ENCODE results near the gene CACNA1I.

The CACNA1I gene

DNA sequence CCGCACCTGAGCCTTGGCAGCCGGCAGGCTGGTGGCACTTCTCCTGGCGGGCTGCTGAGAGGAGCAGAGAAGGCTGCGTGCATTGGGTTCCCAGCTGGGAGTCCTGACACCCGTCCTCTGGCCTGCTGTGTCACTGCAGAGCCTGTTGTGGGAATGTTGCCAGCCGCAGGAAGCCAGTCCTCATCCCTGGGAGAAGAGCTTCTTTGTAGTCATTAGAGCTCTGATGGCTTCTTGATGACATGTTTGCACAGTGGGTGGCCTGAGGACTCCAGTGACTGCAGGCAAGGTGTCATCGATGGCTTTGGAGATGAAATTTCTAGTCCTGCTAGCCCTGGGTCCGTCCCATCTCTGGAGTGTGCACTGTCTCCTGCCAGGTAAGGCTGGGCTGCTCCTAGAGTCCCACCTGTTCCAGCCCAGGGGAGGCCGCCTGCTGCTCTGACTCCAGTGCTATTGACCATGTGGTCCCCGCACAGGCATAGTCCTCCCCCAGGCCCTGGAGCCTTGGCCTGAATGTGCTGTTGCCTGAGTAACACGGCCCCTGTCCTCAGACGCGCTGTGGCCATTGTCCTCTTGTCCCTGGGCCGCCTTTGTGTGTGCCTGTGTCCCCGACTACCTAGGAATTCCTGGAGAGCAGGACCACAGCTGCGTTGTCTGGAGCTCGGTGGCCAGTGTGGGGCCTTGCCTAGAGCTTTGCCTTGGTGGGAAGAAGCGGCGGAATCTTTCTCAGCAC is 129.2 kb downstream of the CACNA1I start:
- DNase-seq: peak; percentile 92 to 95

DNA sequence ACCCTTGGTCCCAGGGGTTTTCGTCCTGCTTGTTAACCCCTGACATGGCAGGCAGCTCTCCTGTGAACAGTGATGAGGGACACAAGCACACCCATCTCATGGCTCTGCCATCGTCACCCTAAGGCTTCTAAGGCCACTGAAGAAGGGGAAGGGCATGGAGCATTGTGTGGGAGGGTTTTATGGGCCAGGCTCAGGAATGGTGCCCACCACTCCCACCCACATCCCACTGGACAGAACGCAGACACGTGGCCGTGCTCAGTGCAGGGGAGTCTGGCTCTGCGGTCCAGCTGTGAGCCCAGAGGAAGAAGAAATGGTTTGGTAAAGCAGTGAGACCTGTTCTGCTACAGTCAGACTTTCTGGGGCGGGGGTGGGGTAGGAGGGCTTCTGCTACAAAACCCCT is 130.0 kb downstream of the CACNA1I start:
- DNase-seq: no peak

DNA sequence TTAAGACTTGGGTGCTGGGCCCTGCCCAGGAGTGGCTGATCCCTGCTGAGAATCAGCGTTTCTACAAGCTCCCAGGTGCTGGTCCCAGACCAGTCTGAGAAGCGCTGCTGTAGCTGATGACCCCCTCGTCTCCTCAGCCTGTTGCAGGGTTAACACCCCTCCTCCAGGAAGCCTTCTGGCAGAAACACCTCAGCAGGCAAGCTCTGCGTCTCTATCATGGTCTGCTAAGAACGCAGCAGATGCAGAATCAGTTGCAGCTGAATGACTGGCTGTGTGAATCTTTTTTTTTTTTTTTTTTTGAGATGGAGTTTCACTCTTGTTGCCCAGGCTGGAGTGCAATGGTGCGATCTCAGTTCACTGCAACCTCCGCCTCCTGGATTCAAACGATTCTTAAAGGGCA is 132.5 kb downstream of the CACNA1I start:
- peak in 1 of 2 experiments; percentile 25 for DNase-seq

DNA sequence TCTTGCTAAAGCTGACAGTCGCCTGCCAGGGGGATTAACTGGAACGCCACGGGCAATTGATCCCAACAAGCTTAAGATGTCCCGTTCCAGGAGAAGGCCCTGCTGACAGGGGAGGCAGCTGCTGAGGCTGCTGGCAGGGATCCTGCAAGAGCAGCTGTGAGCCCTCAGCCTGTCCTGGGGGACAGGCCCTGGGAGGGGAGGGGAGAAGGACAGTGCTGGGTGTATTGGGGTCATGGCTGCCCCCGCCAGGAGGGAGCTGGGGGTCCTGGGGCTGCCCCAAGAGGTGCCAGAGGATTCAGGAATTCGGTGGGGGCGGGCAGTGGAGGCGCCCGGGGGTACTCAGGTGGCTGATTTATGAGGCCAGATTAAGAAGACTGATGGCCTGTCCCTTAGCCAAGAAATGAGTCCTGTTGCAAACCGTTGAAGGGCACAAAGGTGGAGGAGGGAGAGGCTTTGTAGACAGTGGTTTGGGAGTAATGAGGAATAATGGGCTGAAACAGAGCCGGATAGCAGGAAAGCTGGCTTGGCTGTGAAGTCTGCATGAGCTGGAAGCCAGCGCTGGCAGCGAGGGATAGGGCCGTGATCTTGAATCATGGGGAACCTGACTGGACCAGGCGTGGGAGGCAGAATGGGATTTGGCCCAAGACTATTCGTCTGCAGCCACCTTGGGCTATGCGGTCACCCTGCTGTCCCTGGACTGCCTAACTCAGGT is 133.5 kb downstream of the CACNA1I start:
- peak; percentile 85 to 97 for DNase-seq

DNA sequence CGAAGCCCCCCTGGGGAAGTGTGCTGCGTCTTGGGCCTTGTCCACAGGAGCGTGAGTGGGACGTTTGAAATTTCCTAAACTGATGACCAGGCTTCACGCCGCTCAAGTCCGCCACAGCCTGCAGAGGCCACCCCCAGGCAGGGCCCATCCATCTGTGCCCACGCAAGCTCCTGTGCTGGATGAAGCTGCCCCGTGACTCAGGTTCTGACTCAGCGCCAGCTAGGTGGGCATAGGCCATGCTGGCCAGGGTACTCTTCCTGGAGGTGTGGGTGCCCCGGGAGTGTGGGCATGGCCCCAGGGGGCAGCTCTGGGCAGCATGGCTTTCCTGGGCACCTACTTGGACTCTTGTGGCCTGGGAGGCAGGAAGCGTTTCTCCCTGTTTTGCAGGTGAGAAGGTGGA is 134.8 kb downstream of the CACNA1I start:
- DNase-seq: no peak

DNA sequence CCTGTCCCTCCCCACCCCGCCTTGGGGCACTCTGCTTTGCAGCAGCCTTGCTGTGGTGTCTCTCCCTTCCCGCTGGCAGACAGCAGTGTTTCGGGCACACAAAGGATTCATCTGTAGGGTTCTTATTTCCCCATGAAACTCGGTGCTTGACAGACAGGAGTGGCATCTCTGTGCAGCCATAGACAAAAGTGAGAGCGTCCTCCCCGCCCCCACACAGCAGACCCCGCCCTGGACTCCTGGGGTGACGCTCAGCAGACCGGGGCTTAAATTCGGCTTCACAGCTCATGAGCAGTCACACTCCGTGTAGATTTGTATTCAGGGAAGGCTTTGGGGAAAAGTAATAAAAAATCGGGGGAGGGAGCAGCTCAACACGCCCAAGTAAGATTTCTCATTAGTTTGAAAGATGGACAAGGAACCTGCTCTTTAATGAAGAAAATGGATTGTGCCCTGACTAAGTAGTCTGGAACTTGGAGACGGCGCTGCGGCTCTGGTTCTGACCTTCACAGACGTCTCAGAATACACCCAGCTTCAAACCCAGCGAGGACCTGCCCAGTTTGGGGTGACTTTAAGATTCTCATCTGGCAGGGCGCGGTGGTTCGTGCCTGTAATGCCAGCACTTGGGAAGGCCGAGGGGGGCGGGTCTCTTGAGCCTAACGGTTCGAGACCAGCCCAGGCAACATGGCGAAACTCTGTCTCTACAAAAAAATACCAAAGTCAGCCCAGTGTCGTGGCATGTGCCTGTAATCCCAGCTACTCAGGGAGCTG is 136.0 kb downstream of the CACNA1I start:
- no peak for DNase-seq

DNA sequence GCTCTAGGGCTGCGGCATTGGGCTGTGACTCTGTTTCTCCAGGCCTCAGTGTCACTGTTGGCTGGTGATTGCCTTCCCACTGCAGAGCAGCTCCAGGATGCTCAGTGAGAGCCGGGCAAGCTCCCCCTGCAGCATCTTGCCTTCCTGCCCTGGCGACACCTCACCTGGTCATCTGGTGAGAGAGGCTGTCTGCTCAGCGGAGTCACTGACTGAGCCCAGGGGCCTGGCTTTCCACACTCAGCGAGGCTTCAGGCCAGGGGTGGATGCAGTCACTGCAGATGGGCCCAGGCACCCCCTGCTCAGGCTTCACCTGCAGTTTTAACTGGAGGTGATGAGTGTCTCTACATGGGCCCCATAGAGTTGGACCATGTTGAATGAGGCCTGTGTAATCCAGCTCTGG is 136.8 kb downstream of the CACNA1I start:
- DNase-seq: no peak

DNA sequence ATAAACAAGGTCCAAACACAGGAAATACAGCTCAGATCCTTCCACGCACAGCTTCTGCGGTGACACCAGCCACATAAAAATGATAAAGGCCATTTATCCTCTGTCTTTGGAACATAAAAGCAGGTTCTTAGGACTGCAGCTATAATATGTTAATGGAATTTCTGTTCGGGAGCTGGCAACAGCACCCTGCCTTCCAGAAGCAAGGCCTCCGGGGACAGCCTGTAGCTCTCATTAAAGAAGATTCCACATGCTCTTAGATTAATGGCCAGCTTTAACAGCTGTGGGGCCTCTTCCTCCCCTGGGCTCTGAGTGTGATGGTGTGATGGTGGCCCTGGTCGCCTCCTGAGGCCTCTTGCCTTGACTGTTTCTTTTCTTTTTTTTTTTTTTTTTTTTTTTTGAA is 137.3 kb downstream of the CACNA1I start:
- DNase-seq: peak in 1 of 2 experiments; percentile 56

DNA sequence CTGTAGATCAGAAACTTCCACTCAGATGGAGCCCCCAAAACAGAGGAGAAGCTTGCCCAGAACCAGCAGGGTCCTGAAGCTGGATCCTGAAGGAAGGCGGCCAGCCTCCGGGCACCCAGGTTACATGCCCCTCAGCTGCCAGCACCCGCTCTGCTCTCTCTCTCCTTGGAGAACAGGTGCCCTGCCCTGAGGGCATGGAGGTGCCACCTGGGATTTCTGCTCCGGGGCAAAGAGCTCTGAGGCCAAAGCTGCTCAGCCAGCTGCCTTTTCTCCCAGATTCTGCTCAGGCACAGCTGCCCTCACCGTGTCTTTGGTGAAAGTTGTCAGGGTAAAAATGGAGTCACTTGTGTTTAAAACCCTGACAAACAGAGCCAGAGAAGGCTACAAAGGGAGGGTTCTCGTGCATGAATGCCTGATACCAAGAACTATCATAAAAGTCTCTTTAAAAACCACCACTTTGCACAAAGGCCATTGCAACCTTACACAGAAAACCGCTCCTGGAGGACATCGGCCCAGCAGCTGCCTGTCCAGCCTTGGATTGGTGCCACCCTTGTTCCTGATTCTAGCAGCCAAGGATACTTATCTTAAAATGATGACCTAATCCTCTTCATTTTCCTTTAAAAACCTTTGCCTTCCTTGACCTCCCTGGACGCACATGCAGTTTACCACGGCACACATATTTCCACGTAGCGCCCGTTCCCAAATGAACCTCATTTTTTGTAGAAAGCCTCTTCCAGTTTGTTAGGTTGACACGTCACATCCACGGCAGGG is 140.0 kb downstream of the CACNA1I start:
- DNase-seq: no peak

DNA sequence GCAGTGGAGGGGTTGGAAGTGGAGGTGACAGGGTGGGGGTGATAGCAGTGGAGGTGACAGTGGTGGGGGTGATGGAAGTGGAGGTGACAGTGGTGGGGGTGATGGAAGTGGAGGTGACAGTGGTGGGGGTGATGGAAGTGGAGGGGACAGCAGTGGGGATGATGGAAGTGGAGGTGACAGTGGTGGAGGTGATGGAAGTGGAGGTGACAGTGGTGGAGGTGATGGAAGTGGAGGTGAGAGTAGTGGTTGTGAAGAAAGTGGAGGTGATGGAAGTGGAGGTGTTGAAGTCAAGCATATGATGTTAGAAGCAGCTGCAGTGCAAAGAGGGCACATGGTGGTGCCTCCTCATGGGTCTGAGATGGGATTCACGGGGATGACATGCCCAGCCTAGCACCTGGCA is 141.5 kb downstream of the CACNA1I start:
- DNase-seq: no peak

DNA sequence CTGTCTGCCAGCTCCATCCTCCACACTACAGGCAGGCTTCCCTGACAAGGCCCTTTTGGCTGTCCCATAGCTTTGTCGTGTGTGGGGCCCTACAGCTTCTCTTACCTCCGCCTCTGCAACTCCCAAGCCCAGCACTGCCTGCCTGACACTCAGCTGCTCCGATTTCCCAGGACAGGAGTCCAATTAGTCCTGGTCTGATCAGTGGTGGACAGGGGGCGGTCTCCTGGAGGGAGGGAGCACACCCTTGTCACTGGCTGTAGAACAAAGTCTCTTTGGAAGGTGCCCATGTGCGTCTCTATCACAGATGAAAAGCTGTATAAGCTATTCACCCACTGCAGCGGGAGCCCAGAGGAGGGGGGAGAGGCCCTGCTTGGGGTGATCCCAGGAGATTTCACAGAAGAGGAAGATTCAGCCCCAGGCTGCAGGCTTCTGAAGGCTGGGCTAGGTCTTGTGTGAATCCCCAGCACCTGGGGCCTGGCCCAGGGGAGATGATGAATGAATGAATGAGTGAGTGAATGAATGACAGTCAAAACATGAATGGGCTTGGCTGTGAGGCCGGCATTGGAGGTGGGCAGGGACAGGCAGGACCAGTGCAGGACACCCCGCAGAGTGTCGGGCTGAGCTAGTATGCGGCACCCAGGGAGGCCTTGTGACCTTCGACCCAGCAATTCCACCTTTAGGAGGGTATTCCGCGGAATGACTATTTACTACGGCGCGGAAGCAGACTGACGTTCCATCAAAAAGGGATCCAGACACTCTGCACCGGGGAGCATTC is 142.4 kb downstream of the CACNA1I start:
- no peak for DNase-seq

DNA sequence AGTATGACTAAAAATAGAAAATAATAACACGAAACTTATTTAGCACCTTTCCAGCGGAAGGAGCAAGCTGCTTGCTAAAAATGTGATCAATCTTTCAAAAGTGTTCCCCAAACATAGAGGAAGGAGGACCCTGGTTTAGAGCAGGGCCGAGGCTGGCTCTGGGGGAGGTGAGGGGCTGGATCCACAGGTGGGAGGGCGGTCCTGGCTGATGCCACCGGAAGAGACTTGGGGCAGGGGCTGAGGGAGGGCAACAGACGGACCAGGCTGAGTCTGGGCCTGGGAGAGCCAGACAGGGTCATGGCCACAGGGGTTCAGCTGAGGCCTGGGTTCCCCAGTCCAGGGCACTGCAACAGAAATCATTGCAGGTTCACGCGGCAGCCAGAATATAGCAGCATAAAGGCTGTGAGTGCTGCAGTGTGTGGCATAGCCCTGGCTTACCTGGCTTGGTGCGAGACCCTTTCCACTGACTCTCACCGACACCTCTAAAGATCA is 143.3 kb downstream of the CACNA1I start:
- no peak for DNase-seq

DNA sequence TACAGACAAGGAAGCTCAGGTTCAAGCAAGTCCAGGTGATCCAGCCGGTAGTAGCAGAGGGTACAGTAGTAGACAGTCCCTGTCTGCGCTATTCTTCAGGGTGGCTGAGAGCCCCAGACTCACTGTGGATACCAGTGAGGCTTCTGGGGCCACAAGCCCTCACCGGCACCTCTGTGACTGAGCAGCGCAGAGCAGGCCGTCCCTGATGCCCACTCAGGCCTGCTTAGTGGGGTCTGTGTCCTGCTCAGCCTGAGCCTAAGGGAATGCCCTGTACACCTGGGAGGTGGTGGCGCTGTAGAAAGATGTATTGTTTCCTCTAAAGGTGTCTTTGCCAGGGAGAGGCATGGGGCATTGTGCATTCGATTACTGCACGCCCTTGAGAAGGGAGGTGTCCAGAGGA is 143.8 kb downstream of the CACNA1I start:
- DNase-seq: no peak

DNA sequence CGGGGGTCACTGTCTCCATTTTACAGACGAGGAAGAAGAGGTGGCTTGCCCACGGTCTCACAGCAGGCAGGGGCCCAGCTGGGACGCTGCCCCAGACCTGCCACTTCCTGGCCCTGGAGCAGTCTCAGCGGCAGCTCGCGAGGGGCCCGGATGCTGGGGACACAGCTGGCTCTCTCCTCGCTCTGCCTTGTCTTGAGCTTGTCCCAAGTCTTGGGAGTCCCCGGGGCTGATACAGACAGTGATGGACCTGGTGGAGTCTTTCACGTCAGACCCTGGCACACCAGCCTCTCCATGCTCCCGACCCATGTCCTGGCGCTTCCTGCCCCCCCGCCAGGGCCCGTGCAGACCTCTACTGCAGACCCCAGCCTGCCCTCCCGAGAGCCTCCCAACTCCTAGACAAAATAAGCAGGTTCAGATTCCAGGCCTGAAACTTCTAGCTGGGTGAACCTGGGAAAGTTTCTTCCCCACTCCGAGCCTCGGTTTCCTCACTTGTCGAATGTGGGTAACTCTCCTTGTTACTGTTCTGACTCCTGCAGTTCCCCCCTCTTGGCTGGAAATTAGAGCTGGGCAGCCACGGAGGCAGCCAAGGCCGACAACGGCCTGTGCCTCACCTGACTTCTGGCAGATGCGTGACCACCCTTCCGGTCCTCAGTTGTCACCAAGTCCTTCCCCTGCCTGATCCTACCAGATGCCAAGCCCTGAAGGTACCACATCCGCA is 145.4 kb downstream of the CACNA1I start:
- DNase-seq: no peak

DNA sequence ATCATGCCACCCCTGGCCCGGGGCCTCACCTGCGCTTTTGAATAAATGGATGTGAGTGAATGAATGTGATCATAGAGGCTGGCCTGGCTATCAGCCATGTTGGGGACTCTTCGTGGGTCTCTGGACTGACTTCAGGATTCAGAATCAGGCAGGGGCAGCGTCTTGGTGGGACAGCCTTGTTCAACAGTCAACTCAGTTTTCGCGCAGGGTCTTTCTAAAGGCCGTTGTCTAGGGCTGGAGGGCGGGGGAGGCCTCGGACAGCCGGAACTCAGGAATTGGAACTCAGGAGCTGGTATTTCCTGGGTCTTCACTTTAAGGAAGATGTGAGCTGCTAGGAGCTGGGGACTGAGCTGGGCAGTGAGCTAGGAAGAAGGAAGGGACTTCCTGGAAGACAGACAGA is 146.0 kb downstream of the CACNA1I start:
- DNase-seq: no peak

DNA sequence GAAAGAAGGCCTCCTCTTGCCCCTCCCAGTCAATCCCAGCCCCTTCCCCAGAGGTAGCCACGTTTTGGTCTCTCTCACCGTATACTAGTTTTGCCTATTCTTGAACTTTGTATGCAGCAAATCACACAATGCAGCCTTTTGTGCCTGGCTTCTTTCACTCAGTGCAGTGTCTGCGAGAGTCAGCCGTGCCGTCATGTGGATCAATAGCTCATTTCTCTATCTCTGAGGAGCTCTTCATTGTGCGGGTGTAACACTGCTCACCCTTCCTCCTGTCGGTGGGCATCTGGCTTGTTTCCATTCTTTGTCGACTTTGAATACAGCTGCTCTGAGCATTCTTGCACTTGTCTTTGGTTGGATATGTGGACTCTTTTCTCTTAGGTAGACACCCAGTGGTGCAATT is 146.5 kb downstream of the CACNA1I start:
- DNase-seq: no peak

DNA sequence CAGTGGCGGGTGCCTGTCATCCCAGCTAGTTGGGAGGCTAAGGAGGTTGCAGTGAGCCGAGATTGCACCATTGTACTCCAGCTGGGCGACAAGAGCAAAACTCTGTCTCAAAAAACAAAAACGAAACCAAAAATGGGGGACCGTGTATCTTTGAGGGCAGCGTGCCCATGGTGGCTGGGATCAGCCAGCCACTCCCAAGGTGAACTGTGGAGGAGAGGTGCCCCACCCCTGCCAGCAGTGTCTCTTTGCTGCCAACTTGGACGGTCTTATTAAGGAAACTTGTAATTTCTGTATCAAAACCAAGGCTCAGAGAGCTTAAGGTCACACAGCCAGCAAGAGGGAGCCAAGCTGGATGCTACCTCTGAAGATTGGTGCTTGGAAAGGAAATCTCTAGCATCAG is 147.7 kb downstream of the CACNA1I start:
- no peak for DNase-seq

DNA sequence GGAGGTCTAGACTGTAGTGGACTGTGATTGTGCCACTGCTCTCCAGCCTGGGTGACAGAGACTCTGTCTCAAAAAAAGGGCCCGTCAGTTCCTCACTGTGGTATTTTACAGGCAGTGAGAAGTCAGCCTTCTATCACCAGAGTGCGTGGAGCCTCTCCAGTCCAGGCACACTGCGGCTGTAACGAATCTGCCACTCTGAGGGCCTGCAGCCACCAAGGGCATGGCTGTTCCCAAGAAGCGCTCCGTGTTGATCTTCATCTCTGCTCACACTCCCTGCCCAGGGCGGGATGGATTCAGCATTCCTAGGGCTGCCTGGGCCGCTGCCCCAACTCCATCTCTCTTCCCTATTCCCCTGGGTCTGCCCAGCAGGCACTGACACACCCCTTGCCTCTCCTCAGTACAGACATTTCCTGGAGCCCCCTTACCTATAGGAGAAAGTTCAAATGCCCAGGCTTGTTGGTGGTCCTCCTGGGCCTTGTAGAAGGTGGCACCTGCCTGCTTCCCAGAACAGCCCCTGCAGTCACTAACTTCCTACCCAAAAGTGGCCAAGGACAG is 148.4 kb downstream of the CACNA1I start:
- DNase-seq: no peak

DNA sequence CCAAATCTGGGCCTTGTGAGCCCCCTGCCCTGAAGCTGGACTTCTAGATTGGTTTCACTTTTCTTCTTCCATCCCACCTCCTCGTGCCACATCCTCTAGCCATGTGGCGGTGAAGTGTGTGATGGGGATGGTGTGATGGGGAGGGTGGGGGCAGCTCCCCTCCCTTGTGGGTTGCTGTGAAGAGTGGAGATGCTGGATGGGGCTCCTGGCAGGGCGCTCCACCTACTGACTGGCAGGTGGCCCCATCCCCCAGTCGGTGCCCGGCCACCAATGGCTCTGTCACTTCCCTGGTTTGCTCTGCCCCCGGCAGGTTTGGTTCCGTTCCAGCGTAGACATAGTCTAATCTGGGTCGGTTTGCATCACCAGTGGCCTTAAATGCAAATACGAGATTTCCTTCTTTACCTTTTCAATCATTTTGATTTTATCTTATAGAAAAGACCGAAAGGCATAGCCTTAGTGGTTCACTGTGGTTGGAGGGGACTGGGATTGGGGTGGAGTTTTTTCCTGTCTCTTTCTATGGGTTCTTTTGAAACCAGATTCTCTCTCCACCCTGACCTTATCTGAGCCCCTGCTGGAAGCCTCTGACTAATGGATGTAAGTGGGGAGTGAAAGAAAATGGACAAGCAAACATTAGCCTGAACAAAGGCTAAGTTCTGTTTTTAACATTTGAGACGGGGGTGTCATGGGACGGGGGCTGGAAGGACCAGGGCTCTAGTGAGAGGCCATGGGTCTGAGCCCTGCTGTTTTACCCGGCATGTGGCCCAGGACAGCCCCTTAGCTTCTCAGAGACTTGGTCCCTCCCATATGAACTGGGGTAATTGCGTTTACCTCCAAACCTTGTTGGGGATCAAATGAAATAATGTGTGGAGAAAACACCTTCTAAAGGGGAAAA is 149.3 kb downstream of the CACNA1I start:
- no peak for DNase-seq

Data from NCI-H524 (cell line).